Mammary epithelial cell (primary cell): Measurements from ENCODE around the gene RAD51.

Experiments used
- CTCF ChIP-seq, 2 donors: IDR thresholded peaks in 1 of 2; conservative IDR thresholded peaks in 1 of 2; 2 replicates each; pipeline ENCODE4 v1.5.1; 2011 to 2012; ENCODE audit warnings: inconsistent platforms in 2 of 2, low read length in 2 of 2, mild to moderate bottlenecking in 2 of 2, control low read depth in 1 of 2, low read depth in 1 of 2; ENCODE audit not compliant: insufficient read depth in 1 of 2; ENCODE audit errors: extremely low read depth in 1 of 2
- EZH2 ChIP-seq: IDR thresholded peaks from 2 replicates; pipeline ENCODE4 v1.6.1; 2012; ENCODE audit warnings: low read length, inconsistent platforms, borderline replicate concordance

DNA sequence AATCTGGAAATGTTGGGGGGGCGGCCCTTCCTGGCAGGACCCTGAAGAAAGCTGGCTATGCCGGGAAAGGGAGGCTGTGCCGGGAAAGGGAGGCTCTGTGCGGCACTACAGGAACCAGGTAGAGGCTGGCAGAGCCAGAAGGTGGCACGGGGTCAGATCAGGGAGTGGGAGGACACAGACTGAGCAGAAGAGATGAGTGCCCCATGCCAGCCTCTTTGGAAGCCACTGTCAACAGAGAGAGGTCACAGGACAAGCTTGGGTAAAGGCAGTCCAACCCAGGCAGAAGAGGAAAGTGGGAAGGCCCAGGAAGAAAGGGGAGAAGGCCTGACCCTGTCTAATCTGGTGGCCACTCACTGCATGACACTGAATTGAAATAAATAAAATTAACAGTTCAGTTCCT is 76.3 kb downstream of the RAD51 start:
- TF ChIP-seq EZH2 (no peak), CTCF (conservative IDR thresholded peaks at IDR 0.05 in 1 of 2, IDR thresholded peaks at IDR 0.05 in 1 of 2; ENCODE audit: extremely low read depth in 1 of 2, insufficient read depth in 1 of 2, low read depth in 1 of 2, low read length in 2 of 2) (no peak)
